ENCODE measurements around the gene IL17C. TPM values are rescaled to one million over a fixed set of nuclear protein-coding genes. Genes with fewer than 3 reads are reported as not detected.

The IL17C gene
- total and polyA plus RNA-seq, 9 of the 15 experiments (the other 6 are each of a cell fraction or from before 2014, with no cell fraction given), result not detected

GRCh38 chr16:88673716-88674379, 35.5 kb downstream of the IL17C start:
- no peak for FAIRE-seq
- in situ Hi-C loops (cut with MboI) (no loop called here), intact Hi-C loops (cut with micrococcal nuclease) (no loop called here)
- Histone ChIP-seq H3K4me3 (no peak overlapping the region), H3K9me3 (replicated peaks; ENCODE audit: control insufficient read depth, insufficient read depth, low read depth, low read length) (no peaks in the 10 kb centered on the region), H3K4me2 (ENCODE audit: insufficient read depth, low read length) (no peak overlapping the region), H3K27ac (ENCODE audit: extremely low read depth, low read depth, low read length) (no peak overlapping the region), H3K9me1 (ENCODE audit: control insufficient read depth, insufficient read depth, low read length) (no peaks in the 10 kb centered on the region), H3K4me1 (replicated peaks in 1 of 2; ENCODE audit: control insufficient read depth in 2 of 2, insufficient read depth in 2 of 2, low read length in 2 of 2) (peaks cover 0 to 34% of the 10 kb centered on the region in 2 experiments; a peak in 2 of 5 replicates), H4K20me1 (replicated peaks; ENCODE audit: control insufficient read depth, insufficient read depth, low read length) (no peaks in the 10 kb centered on the region; the same call in 1 of the 2 replicates), H3K27me3 (ENCODE audit: control insufficient read depth in 2 of 2, insufficient read depth in 2 of 2, low read length in 2 of 2) (no peaks in the 10 kb centered on the region), H3K9ac (ENCODE audit: insufficient read depth in 1 of 2, low read depth in 2 of 2, low read length in 2 of 2) (no peak overlapping the region), H2AFZ (ENCODE audit: low read depth, low read length) (no peak overlapping the region), H3K36me3 (ENCODE audit: control insufficient read depth, insufficient read depth, low read length) (peaks cover 3% of the 10 kb centered on the region; the same call in 1 of the 3 replicates), H3K79me2 (ENCODE audit: control insufficient read depth, insufficient read depth, low read length) (no peaks in the 10 kb centered on the region)
- no peak for DNase-seq (ENCODE audit: extremely low read depth in 1 of 4, low spot score in 3 of 4)
- POLR2A ChIA-PET, result interaction anchor here (0.6 to 2.0 kb wide), 5 partner anchors 9 to 755 kb away, joined by 3 to 6 read pairs (median 3); no protein-coding TSS in a partner anchor
- ATAC-seq, result no peak
- TF ChIP-seq ARID3A (IDR thresholded peaks at IDR 0.05; ENCODE audit: borderline replicate concordance, low read depth, low read length), result no peak
- peak; percentile 20; the same call in 1 of the 2 replicates for TF ChIP-seq ZBTB33 (CRISPR knock-in tag; IDR thresholded peaks at IDR 0.05)
- 67% methylated on average over 19 of the region's 19 CpGs for WGBS (ENCODE audit: insufficient coverage, low coverage, missing lambda C conversion rate)
- CTCF ChIA-PET (ENCODE audit: low intra/inter-chr PET ratio), result interaction anchor here (1.0 kb wide), 1 partner anchor 24 kb away, joined by 3 read pairs; no protein-coding TSS in a partner anchor
- no TSS peak for BruUV-seq (replicated peaks)

All from K562 (cell line).